ENCODE data around the gene NFIL3. TPM values are rescaled to one million over a fixed set of nuclear protein-coding genes. Genes with fewer than 3 reads are reported as not detected.

NFIL3 gene
- total RNA-seq, 2 donors from 2014 or later, result 13.7 to 32.5 TPM

DNA sequence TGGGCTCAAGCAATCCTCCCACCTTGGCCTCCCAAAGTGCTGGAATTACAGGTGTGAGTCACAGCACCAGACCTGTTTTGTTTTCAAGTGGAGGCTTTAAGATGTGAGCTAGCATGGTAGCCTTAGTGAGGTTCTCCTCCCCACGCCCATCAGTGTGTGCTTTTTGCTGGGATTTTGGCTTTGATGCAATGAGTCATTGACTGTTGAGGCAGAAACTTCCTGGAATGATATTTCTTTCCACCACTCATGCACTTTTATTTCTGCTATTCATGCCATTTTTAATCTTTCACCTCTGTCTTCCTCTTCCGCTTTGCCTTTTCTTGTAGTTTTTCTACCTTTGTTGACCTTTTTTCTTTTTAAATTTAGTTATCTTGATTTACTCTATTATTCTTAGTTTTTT lies 4.2 kb upstream of the NFIL3 start:
- TF ChIP-seq, protein P1, sequence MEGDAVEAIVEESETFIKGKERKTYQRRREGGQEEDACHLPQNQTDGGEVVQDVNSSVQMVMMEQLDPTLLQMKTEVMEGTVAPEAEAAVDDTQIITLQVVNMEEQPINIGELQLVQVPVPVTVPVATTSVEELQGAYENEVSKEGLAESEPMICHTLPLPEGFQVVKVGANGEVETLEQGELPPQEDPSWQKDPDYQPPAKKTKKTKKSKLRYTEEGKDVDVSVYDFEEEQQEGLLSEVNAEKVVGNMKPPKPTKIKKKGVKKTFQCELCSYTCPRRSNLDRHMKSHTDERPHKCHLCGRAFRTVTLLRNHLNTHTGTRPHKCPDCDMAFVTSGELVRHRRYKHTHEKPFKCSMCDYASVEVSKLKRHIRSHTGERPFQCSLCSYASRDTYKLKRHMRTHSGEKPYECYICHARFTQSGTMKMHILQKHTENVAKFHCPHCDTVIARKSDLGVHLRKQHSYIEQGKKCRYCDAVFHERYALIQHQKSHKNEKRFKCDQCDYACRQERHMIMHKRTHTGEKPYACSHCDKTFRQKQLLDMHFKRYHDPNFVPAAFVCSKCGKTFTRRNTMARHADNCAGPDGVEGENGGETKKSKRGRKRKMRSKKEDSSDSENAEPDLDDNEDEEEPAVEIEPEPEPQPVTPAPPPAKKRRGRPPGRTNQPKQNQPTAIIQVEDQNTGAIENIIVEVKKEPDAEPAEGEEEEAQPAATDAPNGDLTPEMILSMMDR (IDR thresholded peaks at IDR 0.05), result no peak
- Histone ChIP-seq H3K4me3 (no peak overlapping the region), H3K9me3 (no peaks in the 10 kb centered on the region), H3K9ac (ENCODE audit: low read depth in 2 of 2, low read length in 2 of 2) (no peak overlapping the region), H3K4me1 (no peaks in the 10 kb centered on the region), H3K36me3 (no peaks in the 10 kb centered on the region), H3K27me3 (no peaks in the 10 kb centered on the region), H3K27ac (no peak overlapping the region)
- intact Hi-C loops (cut with DNase I), result loop anchor here (2.0 kb wide), 1 partner anchor 341 kb away; no protein-coding TSS in a partner anchor
- no peak for DNase-seq

DNA sequence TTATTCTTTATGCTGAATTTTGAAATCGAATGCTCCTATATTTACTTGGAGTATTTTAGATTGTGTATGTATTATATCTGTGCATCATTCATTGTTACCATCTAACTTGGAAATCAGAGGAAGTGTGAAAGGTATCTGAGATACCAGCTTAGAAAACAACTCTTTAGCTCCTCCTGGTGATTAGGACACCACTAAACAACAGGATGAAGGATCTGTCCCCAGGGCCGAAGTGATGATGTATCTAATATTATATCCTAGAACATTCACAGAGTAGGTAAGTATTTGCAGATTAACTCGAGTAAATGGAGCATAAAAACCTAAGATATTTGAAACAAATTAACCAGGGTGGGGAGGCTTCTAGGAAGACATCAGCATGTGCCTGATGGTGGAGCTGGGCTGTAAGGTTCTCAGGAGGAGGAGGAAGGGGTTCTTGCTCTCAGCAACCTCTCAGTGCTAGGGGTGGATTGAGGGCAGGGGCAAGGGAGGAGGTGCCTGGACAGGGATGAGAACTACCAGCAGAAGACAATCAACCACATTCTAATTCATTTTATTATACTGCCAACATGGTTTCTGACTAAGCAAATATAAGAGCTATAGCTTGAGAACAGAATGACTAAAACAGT lies 2.6 kb upstream of the NFIL3 start:
- Histone ChIP-seq H3K9me3 (no peaks in the 10 kb centered on the region), H3K36me3 (no peaks in the 10 kb centered on the region), H3K4me3 (no peak overlapping the region), H3K4me1 (no peaks in the 10 kb centered on the region), H3K27ac (no peak overlapping the region), H3K27me3 (no peaks in the 10 kb centered on the region), H3K9ac (ENCODE audit: low read depth in 2 of 2, low read length in 2 of 2) (no peak overlapping the region)
- TF ChIP-seq, protein P1 (IDR thresholded peaks at IDR 0.05), result peak; percentile 29
- intact Hi-C loops (cut with DNase I), result no loop called here
- no peak for DNase-seq

DNA sequence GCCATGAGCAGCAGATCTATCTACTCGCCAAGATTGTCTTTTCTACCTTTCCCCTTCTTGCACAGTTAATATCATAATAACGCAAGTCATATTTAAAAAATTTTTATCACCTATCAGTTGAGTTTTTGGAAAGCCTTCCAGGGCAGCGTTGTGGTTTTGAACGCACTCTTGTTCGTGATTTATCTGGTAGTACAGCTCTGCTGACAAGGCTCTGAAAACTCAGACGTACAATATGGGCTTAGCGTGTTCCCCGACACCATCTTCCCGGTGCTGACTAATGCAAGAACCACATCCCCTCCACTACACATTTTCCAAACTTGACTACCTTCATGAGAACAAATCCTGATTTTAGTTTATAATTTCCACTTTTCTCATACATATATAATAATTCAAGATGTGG lies 1.6 kb upstream of the NFIL3 start:
- peak overlapping the region; percentile 92 for H3K27ac ChIP-seq
- H3K4me1 ChIP-seq, result no peaks in the 10 kb centered on the region
- H3K9ac ChIP-seq (ENCODE audit: low read depth in 2 of 2, low read length in 2 of 2), result no peak overlapping the region
- no peaks in the 10 kb centered on the region for H3K36me3 ChIP-seq
- DNase-seq, result no peak
- intact Hi-C loops (cut with DNase I), result no loop called here
- peak overlapping the region; percentile 63 for H3K4me3 ChIP-seq
- no peaks in the 10 kb centered on the region for H3K9me3 ChIP-seq
- H3K27me3 ChIP-seq, result no peaks in the 10 kb centered on the region
- TF ChIP-seq, protein P1 (IDR thresholded peaks at IDR 0.05), result no peak

DNA sequence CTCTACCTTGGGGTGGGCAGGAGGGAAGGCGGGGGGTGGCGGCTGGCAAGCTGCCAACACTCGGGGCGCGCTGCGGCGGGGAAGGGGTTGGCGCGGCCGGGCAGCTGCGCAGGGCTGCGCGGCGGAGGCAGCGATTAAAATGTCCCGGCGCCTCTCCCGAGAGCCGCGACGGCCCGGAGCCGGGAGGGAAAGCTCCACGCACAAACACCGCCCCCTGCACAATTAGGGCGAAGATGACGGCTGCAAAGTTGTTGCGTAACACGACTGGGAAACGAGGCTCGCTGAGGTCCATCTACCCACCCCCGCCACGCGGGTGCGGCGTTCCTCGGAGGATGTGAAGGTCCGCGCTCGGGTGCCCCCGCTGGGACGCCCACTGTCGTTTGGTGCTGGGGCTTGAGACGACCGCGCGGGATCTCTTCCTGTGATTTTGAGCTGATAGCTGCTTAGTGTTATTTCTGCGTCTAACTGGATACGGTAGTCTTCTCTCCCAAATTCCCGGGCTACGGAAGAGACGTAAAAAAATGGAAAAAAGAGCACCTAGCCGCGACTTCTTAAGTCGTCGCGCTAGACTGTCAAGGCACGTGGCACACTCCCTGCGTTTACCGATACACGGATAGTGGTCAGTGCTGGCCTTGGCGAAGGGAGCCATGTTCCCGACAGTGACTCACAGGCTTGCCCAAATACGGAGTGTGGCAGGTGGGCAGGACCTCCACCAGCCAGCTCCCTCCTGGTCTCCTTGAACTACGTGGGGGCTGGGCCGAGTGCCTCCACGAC lies 958 bp upstream of the NFIL3 start:
- Histone ChIP-seq H3K4me3 (peak overlapping the region; percentile 63), H3K9ac (ENCODE audit: low read depth in 2 of 2, low read length in 2 of 2) (peak overlapping the region; percentile 74 to 93), H3K9me3 (no peaks in the 10 kb centered on the region), H3K27me3 (no peaks in the 10 kb centered on the region), H3K4me1 (peaks cover under 1% of the 10 kb centered on the region), H3K36me3 (no peaks in the 10 kb centered on the region), H3K27ac (peak overlapping the region; percentile 92)
- intact Hi-C loops (cut with DNase I), result loop anchor here (5.0 kb wide), 1 partner anchor 232 kb away; no protein-coding TSS in a partner anchor
- peak; percentile 81 for DNase-seq
- TF ChIP-seq, protein P1 (IDR thresholded peaks at IDR 0.05), result no peak

DNA sequence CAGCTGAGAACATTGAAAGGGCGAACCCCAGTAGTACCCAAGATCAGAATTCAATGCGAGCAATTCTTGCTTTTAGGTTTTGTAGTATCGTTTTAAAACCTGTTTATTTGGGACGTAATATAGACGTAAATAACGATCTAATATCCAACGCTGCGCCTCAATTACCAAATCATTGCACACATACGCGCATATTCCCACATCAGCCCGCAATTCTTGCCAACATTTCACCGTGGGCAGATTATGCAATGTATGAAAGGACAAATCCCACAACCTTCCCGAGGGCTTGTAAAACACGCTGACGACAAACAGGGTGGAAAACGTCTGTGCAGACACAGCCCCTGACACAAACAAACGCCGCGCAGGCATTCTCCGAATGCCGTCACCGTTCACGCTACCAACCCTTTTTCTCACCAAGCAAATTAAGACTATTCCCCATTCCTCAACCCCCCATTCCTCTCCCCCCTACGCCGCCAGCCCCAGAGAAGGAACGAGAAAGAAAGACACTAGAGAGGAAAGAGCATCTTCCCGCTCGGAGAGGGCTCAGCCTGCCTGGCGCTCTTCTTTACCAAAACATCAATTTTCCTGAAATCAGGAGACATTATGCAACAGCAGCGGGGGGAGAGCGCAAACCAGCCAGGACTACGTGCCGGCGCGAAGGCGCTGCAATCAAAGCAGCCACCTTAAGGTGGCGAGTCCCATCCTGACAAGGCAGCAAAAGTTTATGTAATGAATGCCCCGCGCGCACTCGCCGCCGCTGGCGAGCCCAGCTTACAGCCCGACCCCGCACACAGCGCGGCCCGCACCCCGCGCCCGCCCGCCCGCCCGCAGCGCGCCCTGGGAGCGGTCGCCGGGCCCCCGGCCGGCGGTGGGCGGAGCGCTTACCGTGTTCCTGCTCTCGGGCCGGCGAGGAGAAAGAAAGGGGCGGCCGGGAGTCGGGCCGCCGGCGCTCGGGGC lies 597 bp downstream of the NFIL3 start:
- Histone ChIP-seq H3K9ac (ENCODE audit: low read depth in 2 of 2, low read length in 2 of 2) (peak overlapping the region; percentile 74 to 96), H3K4me3 (peak overlapping the region; percentile 64), H3K9me3 (no peaks in the 10 kb centered on the region), H3K4me1 (peaks cover 6% of the 10 kb centered on the region), H3K27me3 (no peaks in the 10 kb centered on the region), H3K36me3 (no peaks in the 10 kb centered on the region), H3K27ac (peak overlapping the region; percentile 91)
- peak; percentile 74 for DNase-seq
- intact Hi-C loops (cut with DNase I), result loop anchor here (5.0 kb wide), 1 partner anchor 231 kb away; no protein-coding TSS in a partner anchor
- TF ChIP-seq, protein P1 (IDR thresholded peaks at IDR 0.05), result no peak
